ENCODE data around the gene GPANK1. TPM values are rescaled to one million over a fixed set of nuclear protein-coding genes. Genes with fewer than 3 reads are reported as not detected.

The GPANK1 gene
- total RNA-seq, 1 experiment from 2014 or later, result 18.3 TPM

DNA sequence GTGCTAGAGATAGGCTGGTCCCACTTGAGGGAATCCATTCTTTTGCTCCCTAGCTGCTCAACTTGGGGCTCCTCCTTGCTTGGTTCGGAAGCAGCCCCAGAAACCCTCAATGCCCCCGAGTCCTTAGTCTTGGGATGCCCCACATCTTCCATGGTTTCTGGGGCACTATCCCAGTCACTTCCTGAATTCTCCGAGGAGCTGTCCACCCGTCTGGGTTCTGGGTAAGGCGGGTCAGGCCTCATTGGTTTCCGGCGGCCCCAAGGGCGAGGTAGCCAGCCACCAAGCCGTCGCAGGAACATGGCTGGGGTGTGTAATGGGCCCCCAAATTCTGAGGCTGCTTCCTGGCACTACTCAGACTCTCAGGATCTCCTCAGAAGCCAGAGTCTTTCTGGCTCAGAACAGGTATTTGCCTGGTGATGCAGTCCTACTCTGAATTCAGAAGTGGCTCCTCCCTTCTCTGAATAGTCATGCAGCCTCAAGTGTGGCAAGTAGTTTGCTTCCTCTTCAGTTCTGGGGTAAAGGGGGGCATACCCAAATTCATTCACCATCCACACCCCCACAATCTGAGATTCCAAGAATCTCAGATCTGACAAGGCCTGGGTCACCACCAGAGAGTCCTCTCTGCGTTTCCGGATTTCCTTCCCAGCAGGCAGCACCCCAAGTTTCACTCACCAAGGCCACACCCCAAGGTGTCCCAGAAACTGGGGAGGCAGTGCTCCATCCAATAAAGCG, 5.0 kb downstream of the GPANK1 start:
- intact Hi-C loops (cut with micrococcal nuclease; ENCODE audit: unreplicated experiment) (no loop called here), in situ Hi-C loops (cut with HindIII; ENCODE audit: low pct_unique_long_range_greater_than_20kb, low sequenced_read_pairs) (no loop called here)
- peaks cover 31% of the 10 kb centered on the region for H3K4me1 ChIP-seq (ENCODE audit: control insufficient read depth, insufficient read depth, low read length)
- no peaks in the 10 kb centered on the region for H3K27me3 ChIP-seq (ENCODE audit: control insufficient read depth, insufficient read depth, low read length)
- no peaks in the 10 kb centered on the region for H3K9me3 ChIP-seq (ENCODE audit: control insufficient read depth, insufficient read depth, low read depth, low read length)
- H3K4me3 ChIP-seq (ENCODE audit: low read depth in 2 of 2, low read length in 2 of 2), result peak overlapping the region; percentile 99
- peak overlapping the region; percentile 98 for H3K27ac ChIP-seq (ENCODE audit: low read length)
- ChIA-PET POLR2A (interaction anchor here (2.3 kb wide), 1 partner anchor 7 kb away, joined by 10 read pairs; the partner anchor contains the start of gene BAG6), CTCF (no interaction called here)
- no peaks in the 10 kb centered on the region; the same call in 1 of the 2 replicates for H3K36me3 ChIP-seq (ENCODE audit: control insufficient read depth, insufficient read depth, low read length)
- DNase-seq (ENCODE audit: low read depth, low spot score) (no peak), ATAC-seq (no peak)
- no TSS peak for BruUV-seq (replicated peaks)
- TF ChIP-seq POLR2AphosphoS5 (IDR thresholded peaks at IDR 0.05; ENCODE audit: low read depth, low read length), result no peak
- TF ChIP-seq, protein P1, sequence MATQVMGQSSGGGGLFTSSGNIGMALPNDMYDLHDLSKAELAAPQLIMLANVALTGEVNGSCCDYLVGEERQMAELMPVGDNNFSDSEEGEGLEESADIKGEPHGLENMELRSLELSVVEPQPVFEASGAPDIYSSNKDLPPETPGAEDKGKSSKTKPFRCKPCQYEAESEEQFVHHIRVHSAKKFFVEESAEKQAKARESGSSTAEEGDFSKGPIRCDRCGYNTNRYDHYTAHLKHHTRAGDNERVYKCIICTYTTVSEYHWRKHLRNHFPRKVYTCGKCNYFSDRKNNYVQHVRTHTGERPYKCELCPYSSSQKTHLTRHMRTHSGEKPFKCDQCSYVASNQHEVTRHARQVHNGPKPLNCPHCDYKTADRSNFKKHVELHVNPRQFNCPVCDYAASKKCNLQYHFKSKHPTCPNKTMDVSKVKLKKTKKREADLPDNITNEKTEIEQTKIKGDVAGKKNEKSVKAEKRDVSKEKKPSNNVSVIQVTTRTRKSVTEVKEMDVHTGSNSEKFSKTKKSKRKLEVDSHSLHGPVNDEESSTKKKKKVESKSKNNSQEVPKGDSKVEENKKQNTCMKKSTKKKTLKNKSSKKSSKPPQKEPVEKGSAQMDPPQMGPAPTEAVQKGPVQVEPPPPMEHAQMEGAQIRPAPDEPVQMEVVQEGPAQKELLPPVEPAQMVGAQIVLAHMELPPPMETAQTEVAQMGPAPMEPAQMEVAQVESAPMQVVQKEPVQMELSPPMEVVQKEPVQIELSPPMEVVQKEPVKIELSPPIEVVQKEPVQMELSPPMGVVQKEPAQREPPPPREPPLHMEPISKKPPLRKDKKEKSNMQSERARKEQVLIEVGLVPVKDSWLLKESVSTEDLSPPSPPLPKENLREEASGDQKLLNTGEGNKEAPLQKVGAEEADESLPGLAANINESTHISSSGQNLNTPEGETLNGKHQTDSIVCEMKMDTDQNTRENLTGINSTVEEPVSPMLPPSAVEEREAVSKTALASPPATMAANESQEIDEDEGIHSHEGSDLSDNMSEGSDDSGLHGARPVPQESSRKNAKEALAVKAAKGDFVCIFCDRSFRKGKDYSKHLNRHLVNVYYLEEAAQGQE (IDR thresholded peaks at IDR 0.05; ENCODE audit: insufficient read depth in 1 of 2, low read depth in 2 of 2, low read length in 1 of 2), result peak; percentile 83
- TF ChIP-seq, protein P2, sequence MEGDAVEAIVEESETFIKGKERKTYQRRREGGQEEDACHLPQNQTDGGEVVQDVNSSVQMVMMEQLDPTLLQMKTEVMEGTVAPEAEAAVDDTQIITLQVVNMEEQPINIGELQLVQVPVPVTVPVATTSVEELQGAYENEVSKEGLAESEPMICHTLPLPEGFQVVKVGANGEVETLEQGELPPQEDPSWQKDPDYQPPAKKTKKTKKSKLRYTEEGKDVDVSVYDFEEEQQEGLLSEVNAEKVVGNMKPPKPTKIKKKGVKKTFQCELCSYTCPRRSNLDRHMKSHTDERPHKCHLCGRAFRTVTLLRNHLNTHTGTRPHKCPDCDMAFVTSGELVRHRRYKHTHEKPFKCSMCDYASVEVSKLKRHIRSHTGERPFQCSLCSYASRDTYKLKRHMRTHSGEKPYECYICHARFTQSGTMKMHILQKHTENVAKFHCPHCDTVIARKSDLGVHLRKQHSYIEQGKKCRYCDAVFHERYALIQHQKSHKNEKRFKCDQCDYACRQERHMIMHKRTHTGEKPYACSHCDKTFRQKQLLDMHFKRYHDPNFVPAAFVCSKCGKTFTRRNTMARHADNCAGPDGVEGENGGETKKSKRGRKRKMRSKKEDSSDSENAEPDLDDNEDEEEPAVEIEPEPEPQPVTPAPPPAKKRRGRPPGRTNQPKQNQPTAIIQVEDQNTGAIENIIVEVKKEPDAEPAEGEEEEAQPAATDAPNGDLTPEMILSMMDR (IDR thresholded peaks at IDR 0.05), result no peak

DNA sequence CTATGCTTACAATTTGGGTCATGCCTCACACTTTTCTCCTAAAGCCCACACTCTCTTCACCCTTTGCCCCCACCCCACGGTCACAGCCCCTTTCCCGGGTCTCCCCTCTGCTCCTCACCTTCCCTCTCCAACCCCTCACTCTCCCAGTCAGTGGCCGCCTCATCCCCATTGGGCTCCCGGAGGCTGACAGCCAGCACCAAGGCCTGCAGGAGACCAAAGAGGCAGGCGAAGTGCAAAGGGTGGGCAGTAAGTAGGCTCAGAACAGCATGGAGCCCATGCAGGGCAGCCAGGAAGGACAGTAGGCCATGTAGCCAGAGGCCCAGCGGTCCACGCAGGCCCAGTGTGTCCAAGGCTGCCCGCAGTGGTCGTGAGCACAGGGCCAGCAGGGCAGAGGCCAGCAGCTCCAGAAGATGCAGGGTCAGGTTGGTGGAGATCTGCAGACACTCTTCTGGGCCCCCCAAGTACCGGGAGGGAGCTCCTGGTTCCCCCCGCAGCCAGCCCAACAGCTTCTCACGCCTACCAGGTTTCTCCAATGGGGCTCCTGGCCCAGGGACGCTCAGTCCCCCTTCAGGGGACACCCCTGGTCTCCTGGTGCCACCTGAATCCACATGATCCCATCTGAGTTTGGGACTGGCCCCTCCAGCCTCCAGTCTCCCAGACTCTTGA, 5.7 kb downstream of the GPANK1 start:
- no TSS peak for BruUV-seq (replicated peaks)
- TF ChIP-seq SIN3A (IDR thresholded peaks at IDR 0.05; ENCODE audit: borderline replicate concordance, insufficient read depth, low read depth, low read length) (no peak), POLR2AphosphoS5 (IDR thresholded peaks at IDR 0.05; ENCODE audit: low read depth, low read length) (no peak), TCF7L2 (IDR thresholded peaks at IDR 0.05; ENCODE audit: low read depth, low read length) (no peak)
- TF ChIP-seq, protein P1 (IDR thresholded peaks at IDR 0.05; ENCODE audit: insufficient read depth in 1 of 2, low read depth in 2 of 2, low read length in 1 of 2), result no peak
- TF ChIP-seq, protein P2 (IDR thresholded peaks at IDR 0.05), result no peak
- DNase-seq (ENCODE audit: low read depth, low spot score), result no peak
- intact Hi-C loops (cut with micrococcal nuclease; ENCODE audit: unreplicated experiment), result no loop called here
- in situ Hi-C loops (cut with HindIII; ENCODE audit: low pct_unique_long_range_greater_than_20kb, low sequenced_read_pairs), result no loop called here
- no peaks in the 10 kb centered on the region for H3K9me3 ChIP-seq (ENCODE audit: control insufficient read depth, insufficient read depth, low read depth, low read length)
- H3K4me3 ChIP-seq (ENCODE audit: low read depth in 2 of 2, low read length in 2 of 2), result peak overlapping the region; percentile 99
- ChIA-PET POLR2A (interaction anchor here (0.6 kb wide), 1 partner anchor 65 kb away, joined by 4 read pairs; no protein-coding TSS in a partner anchor), CTCF (no interaction called here)
- H3K27me3 ChIP-seq (ENCODE audit: control insufficient read depth, insufficient read depth, low read length), result no peaks in the 10 kb centered on the region
- no peak for ATAC-seq
- H3K36me3 ChIP-seq (ENCODE audit: control insufficient read depth, insufficient read depth, low read length), result no peaks in the 10 kb centered on the region; the same call in 1 of the 2 replicates
- peak overlapping the region; percentile 98 for H3K27ac ChIP-seq (ENCODE audit: low read length)
- peaks cover 28% of the 10 kb centered on the region for H3K4me1 ChIP-seq (ENCODE audit: control insufficient read depth, insufficient read depth, low read length)
